ENCODE results near the gene CCDC175.

Gene CCDC175

GRCh38 chr14:59484639-59485175, 91.9 kb downstream of the CCDC175 start:
- Histone ChIP-seq H3K4me1 (ENCODE audit: insufficient read depth, low read length, poor library complexity, severe bottlenecking) (peaks cover 48% of the 10 kb centered on the region), H3K79me2 (ENCODE audit: insufficient read depth, low read length) (peaks cover 37% of the 10 kb centered on the region)

GRCh38 chr14:59483819-59484638, 92.6 kb downstream of the CCDC175 start, which contains the start of the genes JKAMP and L3HYPDH:
Gene JKAMP (plus strand): TSS chr14:59484517. CDS start chr14:59484590, 73 bp downstream.
Gene L3HYPDH (minus strand): TSS chr14:59484408. CDS start chr14:59484316, 92 bp downstream.
- H3F3A ChIP-seq (ENCODE audit: low read depth), result no peaks in the 10 kb centered on the region
- peaks cover 42% of the 10 kb centered on the region for H3K4me1 ChIP-seq (ENCODE audit: insufficient read depth, low read length, poor library complexity, severe bottlenecking)
- peaks cover 37% of the 10 kb centered on the region for H3K79me2 ChIP-seq (ENCODE audit: insufficient read depth, low read length)
- peak within 1 kb of the TSS; percentile 88 for H3K4me3 ChIP-seq (ENCODE audit: low read length, poor library complexity, severe bottlenecking)
- peak within 1 kb of the TSS; percentile 92 for H3K4me2 ChIP-seq (ENCODE audit: low read depth, low read length, poor library complexity, severe bottlenecking)
- H3K9ac ChIP-seq (ENCODE audit: low read depth, low read length, poor library complexity, severe bottlenecking), result peak within 1 kb of the TSS; percentile 89
- H3K27me3 ChIP-seq (ENCODE audit: insufficient read depth, low read length, poor library complexity, severe bottlenecking), result no peaks in the 10 kb centered on the region
- H3K36me3 ChIP-seq (ENCODE audit: insufficient read depth, low read length), result no peaks in the 10 kb centered on the region
- peak; percentile 73 for TF ChIP-seq CTCF (conservative IDR thresholded peaks at IDR 0.05; ENCODE audit: low read length)
- TF ChIP-seq EZH2phosphoT487 (IDR thresholded peaks at IDR 0.05; ENCODE audit: borderline replicate concordance), result no peak
- H3K9me3 ChIP-seq (ENCODE audit: insufficient read depth, low read depth, low read length), result no peaks in the 10 kb centered on the region
- no peaks in the 10 kb centered on the region for H3K9me2 ChIP-seq (replicated peaks; ENCODE audit: low read depth, low read length)
- peak within 1 kb of the TSS; percentile 95 for H2AFZ ChIP-seq (ENCODE audit: low read length)
- peaks cover 27% of the 10 kb centered on the region for H4K20me1 ChIP-seq (ENCODE audit: insufficient read depth, low read length, poor library complexity, severe bottlenecking)

More at GRCh38 chr14:59484639-59485175, 91.9 kb downstream of the CCDC175 start:
- Histone ChIP-seq H3K4me3 (ENCODE audit: low read length, poor library complexity, severe bottlenecking) (peak overlapping the region; percentile 88), H3K36me3 (ENCODE audit: insufficient read depth, low read length) (no peaks in the 10 kb centered on the region), H2AFZ (ENCODE audit: low read length) (peak overlapping the region; percentile 87), H3K9ac (ENCODE audit: low read depth, low read length, poor library complexity, severe bottlenecking) (peak overlapping the region; percentile 89), H3F3A (ENCODE audit: low read depth) (no peaks in the 10 kb centered on the region), H3K4me2 (ENCODE audit: low read depth, low read length, poor library complexity, severe bottlenecking) (peak overlapping the region; percentile 82), H3K9me2 (replicated peaks; ENCODE audit: low read depth, low read length) (no peaks in the 10 kb centered on the region), H3K9me3 (ENCODE audit: insufficient read depth, low read depth, low read length) (no peaks in the 10 kb centered on the region), H3K27me3 (ENCODE audit: insufficient read depth, low read length, poor library complexity, severe bottlenecking) (no peaks in the 10 kb centered on the region), H4K20me1 (ENCODE audit: insufficient read depth, low read length, poor library complexity, severe bottlenecking) (peaks cover 27% of the 10 kb centered on the region)
- TF ChIP-seq CTCF (conservative IDR thresholded peaks at IDR 0.05; ENCODE audit: low read length) (no peak), EZH2phosphoT487 (IDR thresholded peaks at IDR 0.05; ENCODE audit: borderline replicate concordance) (no peak)

- peak overlapping the region; percentile 88 for H3K4me3 ChIP-seq (ENCODE audit: low read length, poor library complexity, severe bottlenecking)
- peak overlapping the region; percentile 92 for H3K4me2 ChIP-seq (ENCODE audit: low read depth, low read length, poor library complexity, severe bottlenecking)
- H3F3A ChIP-seq (ENCODE audit: low read depth), result no peaks in the 10 kb centered on the region
- TF ChIP-seq CTCF (conservative IDR thresholded peaks at IDR 0.05; ENCODE audit: low read length), result no peak
- no peak for TF ChIP-seq EZH2phosphoT487 (IDR thresholded peaks at IDR 0.05; ENCODE audit: borderline replicate concordance)
- peak overlapping the region; percentile 89 for H3K9ac ChIP-seq (ENCODE audit: low read depth, low read length, poor library complexity, severe bottlenecking)
- H2AFZ ChIP-seq (ENCODE audit: low read length), result peak overlapping the region; percentile 95
- H3K79me2 ChIP-seq (ENCODE audit: insufficient read depth, low read length), result peaks cover 37% of the 10 kb centered on the region
- H3K9me2 ChIP-seq (replicated peaks; ENCODE audit: low read depth, low read length), result no peaks in the 10 kb centered on the region
- H3K9me3 ChIP-seq (ENCODE audit: insufficient read depth, low read depth, low read length), result no peaks in the 10 kb centered on the region
- H4K20me1 ChIP-seq (ENCODE audit: insufficient read depth, low read length, poor library complexity, severe bottlenecking), result peaks cover 27% of the 10 kb centered on the region
- no peaks in the 10 kb centered on the region for H3K27me3 ChIP-seq (ENCODE audit: insufficient read depth, low read length, poor library complexity, severe bottlenecking)
- H3K36me3 ChIP-seq (ENCODE audit: insufficient read depth, low read length), result no peaks in the 10 kb centered on the region
- H3K4me1 ChIP-seq (ENCODE audit: insufficient read depth, low read length, poor library complexity, severe bottlenecking), result peaks cover 41% of the 10 kb centered on the region
These were observed 93.2 kb downstream of the CCDC175 start for GRCh38 chr14:59483363-59483762.
